ENCODE results near the gene FBXO10. TPM values are rescaled to one million over a fixed set of nuclear protein-coding genes. Genes with fewer than 3 reads are reported as not detected.

FBXO10 gene
- total RNA-seq, 1 donor from 2014 or later: 13.2 TPM

- no peaks in the 10 kb centered on the region for H3K36me3 ChIP-seq (ENCODE audit: control insufficient read depth, insufficient read depth, low read length)
- no peak for TF ChIP-seq CTCF (IDR thresholded peaks at IDR 0.05; ENCODE audit: insufficient read depth, low read length, poor library complexity, severe bottlenecking)
- H3K27me3 ChIP-seq (ENCODE audit: control insufficient read depth, insufficient read depth, low read length): no peaks in the 10 kb centered on the region
- no peak overlapping the region for H3K4me3 ChIP-seq (ENCODE audit: low read depth, low read length)
- DNase-seq (ENCODE audit: low read depth): no peak
These were observed 4.9 kb downstream of the FBXO10 start for GRCh38 chr9:37571282-37571681.

- no peak for TF ChIP-seq CTCF (IDR thresholded peaks at IDR 0.05; ENCODE audit: insufficient read depth, low read length, poor library complexity, severe bottlenecking)
- no peak overlapping the region for H3K4me3 ChIP-seq (ENCODE audit: low read depth, low read length)
- H3K27me3 ChIP-seq (ENCODE audit: control insufficient read depth, insufficient read depth, low read length): no peaks in the 10 kb centered on the region
- DNase-seq (ENCODE audit: low read depth): no peak
- no peaks in the 10 kb centered on the region for H3K36me3 ChIP-seq (ENCODE audit: control insufficient read depth, insufficient read depth, low read length)
These were observed 9.5 kb downstream of the FBXO10 start for GRCh38 chr9:37566716-37567115.

- no peaks in the 10 kb centered on the region for H3K36me3 ChIP-seq (ENCODE audit: control insufficient read depth, insufficient read depth, low read length)
- TF ChIP-seq CTCF (IDR thresholded peaks at IDR 0.05; ENCODE audit: insufficient read depth, low read length, poor library complexity, severe bottlenecking): no peak
- DNase-seq (ENCODE audit: low read depth): no peak
- H3K4me3 ChIP-seq (ENCODE audit: low read depth, low read length): no peak overlapping the region
- no peaks in the 10 kb centered on the region for H3K27me3 ChIP-seq (ENCODE audit: control insufficient read depth, insufficient read depth, low read length)
These were observed 10.2 kb downstream of the FBXO10 start for GRCh38 chr9:37565661-37566618.

GRCh38 chr9:37564916-37565315 lies 11.3 kb downstream of the FBXO10 start:
- H3K27me3 ChIP-seq (ENCODE audit: control insufficient read depth, insufficient read depth, low read length): no peaks in the 10 kb centered on the region
- no peak overlapping the region for H3K4me3 ChIP-seq (ENCODE audit: low read depth, low read length)
- no peak for DNase-seq (ENCODE audit: low read depth)
- H3K36me3 ChIP-seq (ENCODE audit: control insufficient read depth, insufficient read depth, low read length): no peaks in the 10 kb centered on the region
- no peak for TF ChIP-seq CTCF (IDR thresholded peaks at IDR 0.05; ENCODE audit: insufficient read depth, low read length, poor library complexity, severe bottlenecking)

GRCh38 chr9:37563806-37564513 lies 12.2 kb downstream of the FBXO10 start:
- H3K4me3 ChIP-seq (ENCODE audit: low read depth, low read length): no peak overlapping the region
- DNase-seq (ENCODE audit: low read depth): no peak

More at GRCh38 chr9:37563806-37564513, 12.2 kb downstream of the FBXO10 start:
- TF ChIP-seq CTCF (IDR thresholded peaks at IDR 0.05; ENCODE audit: insufficient read depth, low read length, poor library complexity, severe bottlenecking): no peak
- Histone ChIP-seq H3K27me3 (ENCODE audit: control insufficient read depth, insufficient read depth, low read length) (no peaks in the 10 kb centered on the region), H3K36me3 (ENCODE audit: control insufficient read depth, insufficient read depth, low read length) (no peaks in the 10 kb centered on the region)
